Ascending aorta (tissue), 2 donors: Measurements from ENCODE around the gene PCNX2. TPM values are rescaled to one million over a fixed set of nuclear protein-coding genes. Genes with fewer than 3 reads are reported as not detected.

Experiments
- DNase-seq, 2 donors: peaks; one replicate each; pipeline ENCODE4 v3.0.0-alpha.2; 2019; ENCODE audit warnings: low spot score in 2 of 2
- H3K27ac ChIP-seq, 2 donors: fragments of 200-600 bp; sonication (generic); one replicate each; pipeline ENCODE4 v1.5.1; 2016 to 2017; ENCODE audit warnings: mild to moderate bottlenecking in 1 of 2
- H3K27me3 ChIP-seq: fragments of 200-600 bp; sonication (generic); one replicate; pipeline ENCODE4 v1.5.1; 2017
- H3K36me3 ChIP-seq, 2 donors: fragments of 200-600 bp; sonication (generic); one replicate each; pipeline ENCODE4 v1.5.1; 2016
- H3K4me1 ChIP-seq, 2 donors: fragments of 200-600 bp; sonication (generic); one replicate each; pipeline ENCODE4 v1.5.1; 2016 to 2017; ENCODE audit warnings: mild to moderate bottlenecking in 1 of 2
- H3K4me3 ChIP-seq, 2 donors: fragments of 200-600 bp; sonication (generic); one replicate each; pipeline ENCODE4 v1.5.1; 2016 to 2017; ENCODE audit warnings: mild to moderate bottlenecking in 1 of 2
- H3K9me3 ChIP-seq, 2 donors: fragments of 200-600 bp; sonication (generic); one replicate each; pipeline ENCODE4 v1.5.1; 2016
- intact Hi-C: fragments of 100-400 bp; cut with DNase I; formaldehyde crosslinking; loops from one replicate; pipeline ENCODE4 v1.15.1; 2023
- total RNA-seq: library from RNA; depleted of rRNA; stranded (reverse); fragments of >200 nt; gene quantifications from one replicate; pipeline ENCODE4 v1.1.0, GENCODE V29; 2016
- TF ChIP-seq, protein P1 (sequence below), 3 experiments: fragments of 200-600 bp in 2 of 3; fragments of 450-650 bp in 1 of 3; sonication (generic) in 2 of 3; IDR thresholded peaks; one replicate each; pipeline ENCODE4 v1.5.1; 2016 to 2019; ENCODE audit warnings: antibody characterized with exemption in 3 of 3, mild to moderate bottlenecking in 1 of 3, moderate library complexity in 1 of 3

Gene PCNX2
- total RNA-seq, 1 donor from 2014 or later, result 13.6 TPM

DNA sequence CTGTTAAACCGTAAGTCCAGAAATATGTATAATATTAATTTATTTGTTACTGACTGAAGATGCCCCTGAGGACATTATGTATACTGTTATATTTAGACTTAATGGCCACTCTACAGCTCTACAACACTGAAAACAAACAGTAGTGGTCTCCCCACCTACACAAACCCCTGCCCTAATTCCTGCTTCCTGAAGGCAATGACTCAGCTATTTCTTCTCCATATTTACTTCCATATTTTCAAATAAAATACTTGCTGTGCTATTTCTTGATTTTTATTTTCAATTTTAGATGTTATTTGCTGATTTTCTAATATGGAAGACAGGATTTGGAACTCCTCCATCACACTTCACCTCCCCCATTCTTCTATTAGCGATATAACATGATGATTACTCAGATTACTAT, 97.6 kb downstream of the PCNX2 start:
- Histone ChIP-seq H3K27me3 (no peaks in the 10 kb centered on the region), H3K9me3 (peaks cover 12 to 15% of the 10 kb centered on the region in 2 donors), H3K4me1 (no peaks in the 10 kb centered on the region), H3K4me3 (no peak overlapping the region), H3K27ac (no peak overlapping the region), H3K36me3 (peaks cover 0 to 13% of the 10 kb centered on the region in 2 donors)
- TF ChIP-seq, protein P1, sequence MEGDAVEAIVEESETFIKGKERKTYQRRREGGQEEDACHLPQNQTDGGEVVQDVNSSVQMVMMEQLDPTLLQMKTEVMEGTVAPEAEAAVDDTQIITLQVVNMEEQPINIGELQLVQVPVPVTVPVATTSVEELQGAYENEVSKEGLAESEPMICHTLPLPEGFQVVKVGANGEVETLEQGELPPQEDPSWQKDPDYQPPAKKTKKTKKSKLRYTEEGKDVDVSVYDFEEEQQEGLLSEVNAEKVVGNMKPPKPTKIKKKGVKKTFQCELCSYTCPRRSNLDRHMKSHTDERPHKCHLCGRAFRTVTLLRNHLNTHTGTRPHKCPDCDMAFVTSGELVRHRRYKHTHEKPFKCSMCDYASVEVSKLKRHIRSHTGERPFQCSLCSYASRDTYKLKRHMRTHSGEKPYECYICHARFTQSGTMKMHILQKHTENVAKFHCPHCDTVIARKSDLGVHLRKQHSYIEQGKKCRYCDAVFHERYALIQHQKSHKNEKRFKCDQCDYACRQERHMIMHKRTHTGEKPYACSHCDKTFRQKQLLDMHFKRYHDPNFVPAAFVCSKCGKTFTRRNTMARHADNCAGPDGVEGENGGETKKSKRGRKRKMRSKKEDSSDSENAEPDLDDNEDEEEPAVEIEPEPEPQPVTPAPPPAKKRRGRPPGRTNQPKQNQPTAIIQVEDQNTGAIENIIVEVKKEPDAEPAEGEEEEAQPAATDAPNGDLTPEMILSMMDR (IDR thresholded peaks at IDR 0.05), result no peak
- intact Hi-C loops, result no loop called here
- DNase-seq, result no peak

DNA sequence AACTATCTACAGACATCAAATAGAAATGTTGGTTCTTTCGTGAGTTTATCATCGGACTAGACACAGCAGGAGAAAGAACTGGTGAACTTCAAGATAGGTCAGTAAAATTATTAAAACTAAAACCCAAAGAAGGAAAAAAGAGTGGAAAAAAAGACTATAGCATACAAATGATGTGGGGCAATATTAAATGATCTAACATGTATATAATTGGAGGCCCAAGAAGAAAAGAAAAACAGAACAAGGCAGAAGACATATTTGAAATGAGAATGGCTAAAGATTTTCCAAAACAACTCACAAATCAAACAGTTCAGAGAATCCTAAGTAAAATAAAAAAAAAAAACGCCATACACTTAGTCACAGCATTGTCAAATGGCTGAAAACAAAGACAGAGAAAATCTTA, 101.8 kb downstream of the PCNX2 start:
- peaks cover 0 to 10% of the 10 kb centered on the region in 2 donors for H3K36me3 ChIP-seq
- no peak overlapping the region for H3K4me3 ChIP-seq
- intact Hi-C loops, result no loop called here
- TF ChIP-seq, protein P1 (IDR thresholded peaks at IDR 0.05), result no peak
- H3K27me3 ChIP-seq, result no peaks in the 10 kb centered on the region
- DNase-seq, result no peak
- no peaks in the 10 kb centered on the region for H3K4me1 ChIP-seq
- no peak overlapping the region for H3K27ac ChIP-seq
- peaks cover 12 to 15% of the 10 kb centered on the region in 2 donors for H3K9me3 ChIP-seq

DNA sequence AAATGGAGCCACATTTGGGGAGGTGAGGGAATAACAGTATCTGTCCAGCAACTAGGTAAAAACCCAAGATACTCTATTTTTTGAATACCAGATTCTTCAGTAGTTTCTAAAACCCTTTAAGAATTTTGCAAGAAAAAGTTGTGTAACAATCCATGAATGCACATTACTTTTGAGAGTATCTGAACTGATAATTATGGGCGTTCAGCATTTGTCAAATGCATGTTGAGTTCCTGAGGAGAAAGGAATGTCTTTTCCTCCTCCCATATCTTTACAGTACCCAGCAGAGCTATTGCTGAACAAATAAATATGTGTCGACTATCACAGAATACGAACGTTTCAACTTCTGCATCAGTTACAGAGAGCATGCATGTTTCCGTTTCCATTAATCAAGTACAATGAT, 104.5 kb downstream of the PCNX2 start:
- no peaks in the 10 kb centered on the region for H3K4me1 ChIP-seq
- TF ChIP-seq, protein P1 (IDR thresholded peaks at IDR 0.05), result no peak
- peaks cover 12 to 15% of the 10 kb centered on the region in 2 donors for H3K9me3 ChIP-seq
- H3K36me3 ChIP-seq, result no peaks in the 10 kb centered on the region
- no peak overlapping the region for H3K4me3 ChIP-seq
- H3K27me3 ChIP-seq, result no peaks in the 10 kb centered on the region
- intact Hi-C loops, result no loop called here
- no peak for DNase-seq
- no peak overlapping the region for H3K27ac ChIP-seq

DNA sequence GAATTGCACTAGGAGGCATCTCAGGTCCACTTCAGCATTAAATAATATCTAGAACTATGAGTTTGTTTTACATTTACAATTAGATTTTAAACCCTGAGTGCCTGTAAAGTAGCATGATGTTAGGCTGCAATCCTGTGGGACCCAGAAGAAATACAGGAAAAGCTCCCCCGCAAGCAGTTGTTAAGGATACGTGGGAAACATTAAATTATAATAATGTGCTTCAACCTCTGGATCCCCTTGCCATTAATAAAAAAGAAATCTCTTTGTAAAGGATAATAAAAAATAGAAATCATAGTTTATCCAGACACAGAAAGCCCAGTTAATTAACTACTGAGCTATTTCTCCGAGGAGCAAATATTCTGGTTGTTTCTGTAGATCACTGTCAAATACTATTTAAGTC, 106.0 kb downstream of the PCNX2 start:
- Histone ChIP-seq H3K27ac (no peak overlapping the region), H3K36me3 (no peaks in the 10 kb centered on the region), H3K9me3 (peaks cover 0 to 5% of the 10 kb centered on the region in 2 donors), H3K4me3 (no peak overlapping the region), H3K27me3 (no peaks in the 10 kb centered on the region), H3K4me1 (no peaks in the 10 kb centered on the region)
- TF ChIP-seq, protein P1 (IDR thresholded peaks at IDR 0.05), result no peak
- no peak for DNase-seq
- intact Hi-C loops, result no loop called here

DNA sequence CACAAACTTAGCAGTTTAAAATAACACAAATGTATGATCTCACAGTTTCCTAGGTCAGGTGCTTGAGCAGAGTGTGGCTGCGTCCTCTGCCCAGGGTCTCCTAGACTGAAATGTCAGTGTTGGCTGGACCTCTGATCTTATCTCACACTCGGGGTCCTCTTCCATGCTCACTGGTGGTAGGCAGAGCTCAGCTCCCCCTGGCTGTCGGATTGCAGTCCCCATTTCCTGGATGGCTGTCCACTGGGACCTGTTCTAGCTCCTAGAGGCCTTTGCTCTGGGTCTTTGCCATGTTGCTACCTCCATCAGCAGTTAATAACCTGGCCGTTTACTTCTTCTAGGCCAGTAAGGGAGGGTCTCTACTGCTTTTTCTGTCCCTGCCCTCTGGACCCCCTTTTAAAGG, 107.5 kb downstream of the PCNX2 start:
- TF ChIP-seq, protein P1 (IDR thresholded peaks at IDR 0.05), result no peak
- H3K27ac ChIP-seq, result no peak overlapping the region
- no peaks in the 10 kb centered on the region for H3K9me3 ChIP-seq

More for the DNA sequence above, 107.5 kb downstream of the PCNX2 start:
- no peak overlapping the region for H3K4me3 ChIP-seq
- intact Hi-C loops, result no loop called here
- H3K4me1 ChIP-seq, result no peaks in the 10 kb centered on the region
- DNase-seq, result no peak
- no peaks in the 10 kb centered on the region for H3K27me3 ChIP-seq
- no peaks in the 10 kb centered on the region for H3K36me3 ChIP-seq
